ENCODE data around the gene SPO11.

SPO11 gene

GRCh38 chr20:57293995-57294394, 35.6 kb upstream of the SPO11 start:
- no peak overlapping the region for H3K4me3 ChIP-seq (ENCODE audit: low read depth, low read length)
- DNase-seq (ENCODE audit: low read depth): no peak
- TF ChIP-seq CTCF (IDR thresholded peaks at IDR 0.05; ENCODE audit: insufficient read depth, low read depth, low read length, missing control alignments): no peak

- H3K4me3 ChIP-seq (ENCODE audit: low read depth, low read length): no peak overlapping the region
- no peak for TF ChIP-seq CTCF (IDR thresholded peaks at IDR 0.05; ENCODE audit: insufficient read depth, low read depth, low read length, missing control alignments)
- DNase-seq (ENCODE audit: low read depth): no peak
Measured at GRCh38 chr20:57294550-57294949, 35.1 kb upstream of the SPO11 start.

GRCh38 chr20:57298457-57298856, 31.1 kb upstream of the SPO11 start:
- no peak for DNase-seq (ENCODE audit: low read depth)
- TF ChIP-seq CTCF (IDR thresholded peaks at IDR 0.05; ENCODE audit: insufficient read depth, low read depth, low read length, missing control alignments): no peak
- no peak overlapping the region for H3K4me3 ChIP-seq (ENCODE audit: low read depth, low read length)

GRCh38 chr20:57301026-57301425, 28.6 kb upstream of the SPO11 start:
- TF ChIP-seq CTCF (IDR thresholded peaks at IDR 0.05; ENCODE audit: insufficient read depth, low read depth, low read length, missing control alignments): no peak
- DNase-seq (ENCODE audit: low read depth): no peak
- H3K4me3 ChIP-seq (ENCODE audit: low read depth, low read length): no peak overlapping the region

GRCh38 chr20:57306747-57307146, 22.9 kb upstream of the SPO11 start:
- no peak for DNase-seq (ENCODE audit: low read depth)
- TF ChIP-seq CTCF (IDR thresholded peaks at IDR 0.05; ENCODE audit: insufficient read depth, low read depth, low read length, missing control alignments): no peak
- H3K4me3 ChIP-seq (ENCODE audit: low read depth, low read length): no peak overlapping the region

GRCh38 chr20:57308451-57309271, 20.9 kb upstream of the SPO11 start:
- no peak for TF ChIP-seq CTCF (IDR thresholded peaks at IDR 0.05; ENCODE audit: insufficient read depth, low read depth, low read length, missing control alignments)
- no peak for DNase-seq (ENCODE audit: low read depth)

More at GRCh38 chr20:57308451-57309271, 20.9 kb upstream of the SPO11 start:
- no peak overlapping the region for H3K4me3 ChIP-seq (ENCODE audit: low read depth, low read length)

Measured in GM12865 (cell line).